ENCODE data around the gene GMCL1.

GRCh38 chr2:69837533-69837932 lies 8.1 kb downstream of the GMCL1 start:
- TF ChIP-seq POLR2A (IDR thresholded peaks at IDR 0.05): no peak
- TF ChIP-seq CTCF (IDR thresholded peaks at IDR 0.05): no peak
